ENCODE data around the gene CST9. TPM values are rescaled to one million over a fixed set of nuclear protein-coding genes. Genes with fewer than 3 reads are reported as not detected.

CST9 gene
- total RNA-seq, 3 donors from 2014 or later: 2.3 TPM; not detected in 2

DNA sequence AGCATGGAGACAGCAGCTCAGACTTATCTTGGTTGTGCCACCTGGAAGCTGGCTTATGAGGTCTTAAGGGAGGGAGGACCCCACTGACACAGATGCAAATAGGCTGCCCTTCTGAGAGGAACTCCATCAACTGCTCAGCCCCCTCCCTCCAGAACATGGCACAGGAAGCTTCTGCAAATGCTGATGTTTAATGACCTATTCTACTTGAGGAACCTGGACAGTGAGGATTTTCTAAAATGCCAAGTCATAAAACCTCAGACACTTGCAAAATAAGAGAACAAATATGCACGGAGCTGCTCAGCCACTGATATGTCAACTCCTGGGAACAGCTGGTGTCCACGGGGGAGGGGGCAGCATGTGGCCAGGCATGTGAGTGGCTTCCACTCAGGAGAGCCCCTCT is 3.5 kb downstream of the CST9 start:
- no peaks in the 10 kb centered on the region for H3K27me3 ChIP-seq
- no peaks in the 10 kb centered on the region for H3K4me1 ChIP-seq
- no peaks in the 10 kb centered on the region for H3K36me3 ChIP-seq
- TF ChIP-seq CTCF (IDR thresholded peaks at IDR 0.05) (no peak), POLR2A (IDR thresholded peaks at IDR 0.05) (no peak), POLR2AphosphoS5 (IDR thresholded peaks at IDR 0.05) (no peak)
- H3K27ac ChIP-seq: no peak overlapping the region
- intact Hi-C loops (cut with DNase I; ENCODE audit: low total_unique reads): no loop called here
- H3K4me3 ChIP-seq: no peak overlapping the region
- DNase-seq (ENCODE audit: low spot score in 2 of 2): no peak
- no peaks in the 10 kb centered on the region for H3K9me3 ChIP-seq

GRCh38 chr20:23601715-23602114 is 4.0 kb downstream of the CST9 start:
- Histone ChIP-seq H3K9me3 (no peaks in the 10 kb centered on the region), H3K4me1 (no peaks in the 10 kb centered on the region), H3K27ac (no peak overlapping the region), H3K27me3 (no peaks in the 10 kb centered on the region), H3K36me3 (no peaks in the 10 kb centered on the region), H3K4me3 (no peak overlapping the region)
- DNase-seq (ENCODE audit: low spot score in 2 of 2): no peak
- TF ChIP-seq POLR2A (IDR thresholded peaks at IDR 0.05) (no peak), CTCF (IDR thresholded peaks at IDR 0.05) (no peak), POLR2AphosphoS5 (IDR thresholded peaks at IDR 0.05) (no peak)
- intact Hi-C loops (cut with DNase I; ENCODE audit: low total_unique reads): no loop called here

- Histone ChIP-seq H3K27ac (no peak overlapping the region), H3K4me3 (no peak overlapping the region), H3K9me3 (no peaks in the 10 kb centered on the region), H3K4me1 (no peaks in the 10 kb centered on the region), H3K36me3 (no peaks in the 10 kb centered on the region), H3K27me3 (no peaks in the 10 kb centered on the region)
- intact Hi-C loops (cut with DNase I; ENCODE audit: low total_unique reads): no loop called here
- TF ChIP-seq POLR2AphosphoS5 (IDR thresholded peaks at IDR 0.05) (no peak), CTCF (IDR thresholded peaks at IDR 0.05) (no peak), POLR2A (IDR thresholded peaks at IDR 0.05) (no peak)
- no peak for DNase-seq (ENCODE audit: low spot score in 2 of 2)
These were observed 7.2 kb downstream of the CST9 start for GRCh38 chr20:23598481-23598880.

GRCh38 chr20:23596579-23597250 is 9.0 kb downstream of the CST9 start:
- TF ChIP-seq POLR2AphosphoS5 (IDR thresholded peaks at IDR 0.05) (no peak), POLR2A (IDR thresholded peaks at IDR 0.05) (no peak), CTCF (IDR thresholded peaks at IDR 0.05) (no peak)
- Histone ChIP-seq H3K27ac (no peak overlapping the region), H3K27me3 (no peaks in the 10 kb centered on the region), H3K36me3 (no peaks in the 10 kb centered on the region), H3K4me1 (no peaks in the 10 kb centered on the region), H3K4me3 (no peak overlapping the region), H3K9me3 (no peaks in the 10 kb centered on the region)
- no peak for DNase-seq (ENCODE audit: low spot score in 2 of 2)
- intact Hi-C loops (cut with DNase I; ENCODE audit: low total_unique reads): no loop called here

GRCh38 chr20:23595941-23596340 is 9.8 kb downstream of the CST9 start:
- no peak for DNase-seq (ENCODE audit: low spot score in 2 of 2)
- no peaks in the 10 kb centered on the region for H3K4me1 ChIP-seq
- no peaks in the 10 kb centered on the region for H3K36me3 ChIP-seq
- no peak for TF ChIP-seq POLR2A (IDR thresholded peaks at IDR 0.05)
- no peak for TF ChIP-seq CTCF (IDR thresholded peaks at IDR 0.05)
- TF ChIP-seq POLR2AphosphoS5 (IDR thresholded peaks at IDR 0.05): no peak
- H3K27ac ChIP-seq: no peak overlapping the region
- no peaks in the 10 kb centered on the region for H3K27me3 ChIP-seq
- intact Hi-C loops (cut with DNase I; ENCODE audit: low total_unique reads): no loop called here
- H3K9me3 ChIP-seq: no peaks in the 10 kb centered on the region
- no peak overlapping the region for H3K4me3 ChIP-seq
